Right cardiac atrium (tissue), 5 donors: ENCODE measurements around the gene MKKS. TPM values are rescaled to one million over a fixed set of nuclear protein-coding genes. Genes with fewer than 3 reads are reported as not detected.

Source experiments
- ATAC-seq, 2 donors: fragments of 200-7000 bp; cut with Tn5 transposase; one replicate each; pipeline versions ENCODE4 v1.8.0 to v1.9.1; 2020; ENCODE audit warnings: moderate library complexity in 2 of 2, mild to moderate bottlenecking in 1 of 2
- DNase-seq, 3 donors: peaks; one replicate each; pipeline ENCODE4 v3.0.0-alpha.2; 2020
- H3K27ac ChIP-seq: one replicate; pipeline ENCODE4 v1.5.1; 2013; ENCODE audit warnings: mild to moderate bottlenecking, low read length, control low read depth, moderate library complexity
- H3K27me3 ChIP-seq: one replicate; pipeline ENCODE4 v1.6.1; 2013; ENCODE audit not compliant: control insufficient read depth, insufficient read depth
- H3K4me1 ChIP-seq: one replicate; pipeline ENCODE4 v1.6.1; 2013; ENCODE audit warnings: low read length; ENCODE audit not compliant: control insufficient read depth, insufficient read depth
- H3K4me3 ChIP-seq: one replicate; pipeline ENCODE4 v1.5.1; 2013; ENCODE audit warnings: low read length, control low read depth
- H3K9me3 ChIP-seq: one replicate; pipeline ENCODE4 v1.6.1; 2013; ENCODE audit warnings: low read length; ENCODE audit not compliant: control insufficient read depth
- WGBS: extraction: QIAGEN DNeasy Blood & Tissue Kit; methylation state at CpG from one replicate; pipeline ENCODE4 v1.1.7; 2013; 5-methylcytosine and 5-hydroxymethylcytosine counted together
- intact Hi-C, 4 donors: fragments of 100-400 bp; cut with DNase I; formaldehyde crosslinking; loops; one replicate each; pipeline versions ENCODE4 v1.11.0 to v1.14.0; 2022 to 2023
- polyA plus RNA-seq: library from polyadenylated mRNA; stranded (reverse); fragments of 200-250 nt; gene quantifications from one replicate; pipeline ENCODE4 v1.2.3, GENCODE V29; 2013
- total RNA-seq, 4 donors: library from RNA; stranded (reverse); fragmentation: NEBNext Ultra II Directional; extraction: Animal tissue kit (Norgen Biotek cat#: 25700); gene quantifications; one replicate each; pipeline ENCODE4 v1.2.1, GENCODE V29; 2021
- donor health status: healthy with polysubstance abuse.
- donor health status: DM: no; HTN: yes; CAD: no.
- donor health status: DM: no; HTN: no; CAD: no.
- donor health status: DM: no; HTN: yes; CAD: no; lungs with severe emphysema.
- donor health status: DM: yes; HTN: yes; CAD: no.

The MKKS gene
- total and polyA plus RNA-seq, 5 donors = 20.0 to 32.3 (median 28.8) TPM

DNA sequence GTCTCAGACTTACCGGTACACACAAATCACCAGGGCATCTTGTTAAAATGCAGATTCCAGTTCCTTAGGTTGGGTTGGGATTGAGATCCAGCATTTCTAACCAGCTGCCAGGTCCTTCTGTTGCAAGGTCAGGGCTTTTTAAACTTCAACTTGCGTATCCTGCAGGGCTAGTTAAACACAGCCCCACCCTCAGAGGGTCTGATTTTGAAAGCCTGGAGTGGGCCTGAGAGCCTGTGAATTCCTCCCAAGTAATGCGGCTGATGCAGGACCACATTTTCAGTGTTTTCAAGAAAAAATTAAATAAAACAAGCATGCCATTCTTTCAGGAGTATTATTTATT lies 65.3 kb downstream of the MKKS start:
- H3K27me3 ChIP-seq = no peaks in the 10 kb centered on the region
- ATAC-seq (no peak), DNase-seq (no peak)
- WGBS = 93% methylated on average over 3 of the region's 3 CpGs
- intact Hi-C loops = no loop called here
- H3K27ac ChIP-seq = no peak overlapping the region
- no peak overlapping the region for H3K4me3 ChIP-seq
- peaks cover 2% of the 10 kb centered on the region for H3K4me1 ChIP-seq
- H3K9me3 ChIP-seq = no peaks in the 10 kb centered on the region

DNA sequence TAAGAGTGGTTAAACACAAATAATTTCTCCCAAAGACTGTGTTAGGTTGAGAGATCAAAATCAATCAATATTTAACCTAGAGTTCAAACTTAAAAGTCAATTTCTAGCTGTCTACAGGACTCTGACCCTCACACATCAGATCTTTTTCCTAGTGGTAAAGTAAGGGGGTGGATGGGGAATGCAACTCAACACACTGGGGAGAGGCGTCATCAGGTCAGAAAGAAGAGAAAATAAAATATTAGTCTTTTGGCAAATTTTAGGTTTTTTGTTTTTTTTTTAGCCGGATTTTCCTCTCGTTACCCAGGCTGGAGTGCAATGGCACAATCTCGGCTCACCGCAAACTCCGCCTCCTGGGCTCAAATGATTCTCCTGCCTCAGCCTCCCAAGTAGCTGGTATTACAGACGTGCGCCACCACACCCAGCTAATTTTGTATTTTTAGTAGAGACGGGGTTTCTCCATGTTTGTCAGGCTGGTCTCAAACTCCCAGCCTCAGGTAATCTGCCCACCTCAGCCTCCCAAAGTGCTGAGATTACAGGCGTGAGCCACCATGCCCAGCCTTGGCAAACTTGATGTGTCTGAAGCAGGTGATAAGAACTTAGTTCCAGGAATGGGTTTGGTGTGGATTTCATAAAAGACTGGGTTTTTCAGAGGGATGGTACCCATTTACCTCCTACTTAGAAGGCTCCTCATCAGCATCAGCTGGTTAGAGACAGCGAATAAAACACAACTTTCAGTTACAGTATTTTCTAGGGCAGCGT lies 65.9 kb downstream of the MKKS start:
- Histone ChIP-seq H3K9me3 (no peaks in the 10 kb centered on the region), H3K27me3 (no peaks in the 10 kb centered on the region), H3K4me1 (peaks cover 2% of the 10 kb centered on the region), H3K27ac (no peak overlapping the region), H3K4me3 (no peak overlapping the region)
- intact Hi-C loops = no loop called here
- ATAC-seq = no peak
- DNase-seq = no peak
- 97% methylated on average over 12 of the region's 12 CpGs for WGBS

DNA sequence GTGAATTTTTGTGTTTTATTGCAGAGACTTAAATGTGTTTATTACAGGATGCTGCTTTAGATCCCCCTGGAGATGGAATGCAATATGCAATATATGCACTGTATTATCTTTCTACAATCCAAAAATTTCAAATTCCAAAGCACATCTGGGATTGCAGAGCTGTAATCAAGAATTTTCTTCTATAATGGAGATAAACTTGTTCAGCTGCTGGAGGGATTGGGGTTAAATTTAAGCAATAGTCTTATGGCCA lies 66.4 kb downstream of the MKKS start:
- no peak overlapping the region for H3K4me3 ChIP-seq
- H3K9me3 ChIP-seq = no peaks in the 10 kb centered on the region
- peaks cover 2% of the 10 kb centered on the region for H3K4me1 ChIP-seq
- H3K27me3 ChIP-seq = no peaks in the 10 kb centered on the region
- no peak for ATAC-seq
- no peak for DNase-seq
- intact Hi-C loops = no loop called here
- no peak overlapping the region for H3K27ac ChIP-seq

DNA sequence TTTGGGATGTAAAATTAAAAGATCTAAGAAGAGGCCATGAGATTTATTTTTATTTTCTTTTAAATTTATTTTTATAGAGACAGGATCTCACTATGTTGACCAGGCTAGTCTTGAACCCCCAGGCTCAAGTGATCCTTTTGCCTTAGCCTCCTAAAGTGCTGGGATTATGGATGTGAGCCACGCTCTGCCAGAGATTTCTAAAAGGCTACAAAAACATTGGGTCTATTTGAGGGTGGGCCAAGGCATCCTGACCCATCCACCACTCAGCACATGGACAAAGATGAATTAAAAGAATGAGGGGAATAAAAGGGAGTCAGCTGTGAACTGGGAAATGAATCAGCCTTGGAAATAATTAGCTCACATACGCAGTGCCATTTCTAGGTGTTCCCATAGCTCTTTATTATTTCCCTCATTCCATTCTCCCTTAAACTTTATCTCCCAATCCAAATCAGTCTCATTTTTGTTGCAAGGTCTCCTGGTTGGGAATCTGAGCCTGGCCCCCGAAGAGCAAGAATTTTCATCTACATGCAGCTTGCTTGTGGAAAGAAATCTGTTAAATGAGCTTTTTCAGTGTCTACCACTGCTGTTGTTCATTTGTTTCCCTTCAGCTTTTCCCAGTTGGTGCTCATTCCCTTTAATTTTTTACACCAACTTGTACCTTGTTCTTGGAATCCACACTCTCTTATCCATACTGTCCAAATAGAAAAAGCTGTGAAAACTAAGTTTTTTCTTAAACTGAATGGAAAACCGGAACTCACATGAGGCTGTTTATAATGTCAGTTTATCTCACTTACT lies 66.9 kb downstream of the MKKS start:
- Histone ChIP-seq H3K27ac (no peak overlapping the region), H3K4me1 (peaks cover 2% of the 10 kb centered on the region), H3K27me3 (no peaks in the 10 kb centered on the region), H3K4me3 (no peak overlapping the region), H3K9me3 (no peaks in the 10 kb centered on the region)
- WGBS = 75% methylated on average over 4 of the region's 4 CpGs
- intact Hi-C loops = no loop called here
- ATAC-seq = no peak
- DNase-seq = no peak

DNA sequence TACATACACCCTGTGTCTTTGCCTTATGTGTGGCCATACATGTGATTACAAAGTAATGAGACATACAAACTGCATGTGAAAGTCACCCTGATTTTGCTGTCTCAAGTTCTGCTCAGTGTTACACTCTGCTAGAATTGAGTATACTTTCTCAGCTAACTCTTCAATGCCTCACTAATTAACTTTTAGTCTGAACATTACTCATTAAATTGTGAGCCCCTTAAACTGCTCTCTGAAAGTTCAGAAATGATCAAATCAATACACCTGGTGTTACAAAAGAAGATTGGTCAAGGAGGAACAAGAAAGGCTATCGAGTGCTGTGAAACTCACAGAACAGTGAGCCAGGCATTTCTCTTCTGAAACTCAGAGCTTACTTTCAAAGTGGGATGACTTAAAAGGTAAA lies 71.3 kb downstream of the MKKS start:
- no peaks in the 10 kb centered on the region for H3K4me1 ChIP-seq
- 97% methylated on average over 1 of the region's 1 CpG for WGBS
- H3K9me3 ChIP-seq = no peaks in the 10 kb centered on the region
- DNase-seq = no peak
- ATAC-seq = no peak
- intact Hi-C loops = no loop called here
- H3K27ac ChIP-seq = no peak overlapping the region
- no peaks in the 10 kb centered on the region for H3K27me3 ChIP-seq
- no peak overlapping the region for H3K4me3 ChIP-seq

DNA sequence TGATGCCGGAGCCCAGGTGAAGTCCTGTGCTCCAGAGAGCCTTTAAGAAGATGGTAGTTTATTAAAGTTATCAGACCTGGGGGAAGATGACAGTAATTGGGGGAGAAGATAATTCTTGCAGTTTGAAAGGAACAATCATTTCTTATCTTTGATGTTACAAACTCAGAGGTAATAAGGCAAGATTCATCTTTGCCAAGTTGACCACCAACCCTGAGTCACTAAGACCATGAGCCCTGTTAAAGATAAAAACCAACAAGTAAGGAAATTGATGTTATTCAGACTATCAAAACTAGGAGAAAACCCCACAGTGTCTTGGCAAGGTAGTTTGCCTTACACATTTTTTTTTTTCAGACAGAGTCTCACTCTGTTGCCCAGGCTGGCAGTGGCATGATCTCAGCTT lies 73.1 kb downstream of the MKKS start:
- Histone ChIP-seq H3K9me3 (no peaks in the 10 kb centered on the region), H3K4me1 (no peaks in the 10 kb centered on the region), H3K27me3 (no peaks in the 10 kb centered on the region), H3K27ac (no peak overlapping the region), H3K4me3 (no peak overlapping the region)
- ATAC-seq = no peak
- 94% methylated on average over 1 of the region's 1 CpG for WGBS
- DNase-seq = no peak
- intact Hi-C loops = no loop called here

DNA sequence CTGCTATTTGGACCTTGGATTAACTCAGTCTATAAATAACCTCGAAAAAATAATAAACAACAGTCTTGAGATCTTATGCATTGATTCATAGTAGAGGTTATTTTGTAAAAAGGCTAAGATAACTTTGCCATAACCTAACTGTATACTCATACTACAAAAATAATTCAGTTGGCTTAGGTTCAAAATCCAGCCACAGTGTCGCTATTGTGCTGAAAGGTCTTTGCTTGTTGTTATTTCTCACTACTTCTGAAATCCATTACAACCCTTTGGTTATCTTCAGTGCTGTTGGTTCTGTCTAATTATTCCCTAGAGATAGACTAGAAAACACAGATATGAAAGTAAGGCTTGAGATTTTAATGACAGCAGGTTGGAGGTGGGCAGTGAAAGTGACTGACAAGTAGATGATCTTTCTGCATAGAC lies 74.4 kb downstream of the MKKS start:
- H3K27ac ChIP-seq = no peak overlapping the region
- no peaks in the 10 kb centered on the region for H3K9me3 ChIP-seq
- intact Hi-C loops = no loop called here
- ATAC-seq = peak; percentile 56 to 83
- no peak for DNase-seq
- H3K4me3 ChIP-seq = no peak overlapping the region
- WGBS = 8% methylated on average over 2 of the region's 2 CpGs
- no peaks in the 10 kb centered on the region for H3K4me1 ChIP-seq
- H3K27me3 ChIP-seq = no peaks in the 10 kb centered on the region

DNA sequence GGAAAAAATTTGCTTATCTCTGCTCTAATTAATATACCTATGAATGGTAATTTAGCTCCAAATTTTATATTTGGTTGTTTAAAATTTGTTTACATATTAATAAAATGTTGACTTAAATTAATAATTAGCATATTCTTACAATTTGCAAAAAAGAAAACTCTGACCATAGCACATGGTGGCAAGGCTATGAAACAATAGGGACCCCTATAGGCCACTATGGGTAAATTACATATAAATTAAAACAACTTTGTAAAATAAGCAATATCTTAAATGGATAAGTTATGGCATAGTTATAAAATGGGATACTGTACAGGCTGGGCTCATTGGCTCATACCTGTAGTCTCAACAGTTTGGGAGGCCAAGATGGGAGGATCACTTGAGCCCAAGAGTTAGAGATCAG lies 76.0 kb downstream of the MKKS start:
- Histone ChIP-seq H3K4me3 (no peak overlapping the region), H3K27ac (no peak overlapping the region), H3K4me1 (no peaks in the 10 kb centered on the region), H3K9me3 (no peaks in the 10 kb centered on the region), H3K27me3 (no peaks in the 10 kb centered on the region)
- DNase-seq (no peak), ATAC-seq (no peak)
- intact Hi-C loops = no loop called here

DNA sequence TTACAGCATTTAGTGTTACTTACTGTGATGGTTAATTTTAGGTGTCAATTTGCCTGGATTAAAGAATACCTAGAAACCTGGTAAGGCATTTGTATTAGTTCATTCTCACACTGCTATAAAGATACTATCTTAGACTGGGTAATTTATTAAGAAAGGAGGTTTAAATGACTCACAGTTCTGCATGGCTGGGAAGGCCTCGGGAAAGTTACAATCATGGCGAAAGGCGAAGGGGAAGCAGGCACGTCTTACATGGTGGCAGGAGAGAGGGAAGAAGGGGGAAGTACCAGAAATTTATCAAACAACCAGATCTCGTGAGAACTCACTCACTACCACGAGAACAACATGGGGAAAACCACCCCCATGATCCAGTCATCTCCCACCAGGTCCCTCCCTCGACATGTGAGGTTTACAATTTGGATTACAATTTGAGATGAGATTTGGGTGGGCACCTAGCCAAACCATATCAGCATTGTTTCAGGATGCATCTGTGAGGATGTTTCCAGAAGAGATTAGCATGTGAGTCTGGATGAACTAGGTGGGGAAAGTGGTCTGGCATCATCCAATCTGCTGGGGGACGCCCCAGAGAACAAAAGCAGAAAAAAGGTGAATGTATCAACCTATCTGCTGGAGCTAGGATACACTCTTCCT lies 76.8 kb downstream of the MKKS start:
- WGBS = 74% methylated on average over 8 of the region's 8 CpGs
- Histone ChIP-seq H3K27ac (no peak overlapping the region), H3K4me3 (no peak overlapping the region), H3K9me3 (no peaks in the 10 kb centered on the region), H3K27me3 (no peaks in the 10 kb centered on the region), H3K4me1 (peaks cover 4% of the 10 kb centered on the region)
- ATAC-seq (no peak), DNase-seq (no peak)
- intact Hi-C loops = no loop called here

DNA sequence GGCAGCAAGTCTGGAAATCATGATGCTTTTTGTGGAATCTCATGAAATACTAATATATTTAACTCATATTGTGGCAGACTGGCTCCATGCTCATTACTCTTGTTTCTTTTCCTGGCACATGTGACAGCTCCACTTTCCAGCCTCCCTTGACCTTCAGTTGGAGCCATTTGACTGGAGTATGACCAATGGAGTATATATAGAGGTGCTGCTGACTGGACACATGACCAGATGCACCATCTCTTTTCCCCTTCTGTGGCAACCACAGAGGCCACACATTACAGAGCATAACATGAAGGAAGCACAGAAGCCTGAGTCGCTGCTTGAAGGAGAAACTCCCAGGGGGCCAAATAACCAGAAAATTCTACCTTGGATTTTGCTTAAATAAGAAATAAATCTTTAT lies 77.4 kb downstream of the MKKS start:
- WGBS = 98% methylated on average over 1 of the region's 1 CpG
- no peak overlapping the region for H3K4me3 ChIP-seq
- intact Hi-C loops = no loop called here
- H3K9me3 ChIP-seq = no peaks in the 10 kb centered on the region
- H3K27me3 ChIP-seq = no peaks in the 10 kb centered on the region
- no peak overlapping the region for H3K27ac ChIP-seq
- peaks cover 4% of the 10 kb centered on the region for H3K4me1 ChIP-seq
- no peak for DNase-seq
- peak; percentile 33 to 65 for ATAC-seq

DNA sequence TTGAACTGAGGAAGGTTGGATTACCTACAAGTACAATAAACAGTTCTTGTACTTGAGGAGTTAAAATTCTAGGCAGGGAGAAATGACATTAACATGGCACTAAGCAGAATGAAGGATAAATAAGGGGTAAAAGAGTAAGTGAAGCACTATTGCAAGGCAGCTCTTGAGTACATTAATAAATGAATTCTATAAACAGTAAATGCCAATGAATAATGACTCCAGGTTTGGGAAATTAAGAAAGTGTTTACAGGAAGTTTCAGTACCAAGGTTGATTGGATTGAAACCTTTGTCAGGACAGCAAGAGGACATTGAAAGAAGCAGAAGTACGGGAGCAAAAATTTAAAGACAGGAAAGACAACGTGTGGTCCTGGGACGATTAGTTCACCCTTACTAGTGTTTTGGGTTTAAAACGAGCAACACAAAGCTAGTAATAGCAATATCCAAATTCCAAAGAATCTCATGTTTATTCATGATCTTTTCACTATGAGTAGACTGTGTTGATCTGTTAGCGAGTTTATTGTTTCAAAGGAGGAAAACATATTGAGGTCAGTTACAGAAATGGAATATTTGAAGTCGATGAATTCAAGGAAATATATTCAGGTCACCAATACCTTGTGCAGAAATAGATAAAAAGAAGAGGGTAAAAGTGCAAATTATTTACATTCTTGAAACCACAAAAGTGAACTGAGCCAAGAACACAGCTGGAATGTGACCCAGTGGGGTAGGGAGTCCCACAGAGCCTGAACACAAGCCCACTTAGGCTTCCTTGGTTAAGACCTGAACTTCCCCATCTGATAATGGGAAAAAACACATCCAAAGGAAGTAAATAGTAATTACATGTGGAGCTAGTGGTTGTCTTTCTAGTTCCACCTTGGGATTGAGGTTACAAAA lies 80.8 kb downstream of the MKKS start:
- H3K4me3 ChIP-seq = no peak overlapping the region
- no peaks in the 10 kb centered on the region for H3K27me3 ChIP-seq
- H3K4me1 ChIP-seq = peaks cover 4% of the 10 kb centered on the region
- DNase-seq (no peak), ATAC-seq (peak in 1 of 2 donors; percentile 20)
- H3K27ac ChIP-seq = no peak overlapping the region
- intact Hi-C loops = no loop called here
- WGBS = 46% methylated on average over 6 of the region's 6 CpGs
- H3K9me3 ChIP-seq = no peaks in the 10 kb centered on the region
